ENCODE results near the gene CEP70.

DNA sequence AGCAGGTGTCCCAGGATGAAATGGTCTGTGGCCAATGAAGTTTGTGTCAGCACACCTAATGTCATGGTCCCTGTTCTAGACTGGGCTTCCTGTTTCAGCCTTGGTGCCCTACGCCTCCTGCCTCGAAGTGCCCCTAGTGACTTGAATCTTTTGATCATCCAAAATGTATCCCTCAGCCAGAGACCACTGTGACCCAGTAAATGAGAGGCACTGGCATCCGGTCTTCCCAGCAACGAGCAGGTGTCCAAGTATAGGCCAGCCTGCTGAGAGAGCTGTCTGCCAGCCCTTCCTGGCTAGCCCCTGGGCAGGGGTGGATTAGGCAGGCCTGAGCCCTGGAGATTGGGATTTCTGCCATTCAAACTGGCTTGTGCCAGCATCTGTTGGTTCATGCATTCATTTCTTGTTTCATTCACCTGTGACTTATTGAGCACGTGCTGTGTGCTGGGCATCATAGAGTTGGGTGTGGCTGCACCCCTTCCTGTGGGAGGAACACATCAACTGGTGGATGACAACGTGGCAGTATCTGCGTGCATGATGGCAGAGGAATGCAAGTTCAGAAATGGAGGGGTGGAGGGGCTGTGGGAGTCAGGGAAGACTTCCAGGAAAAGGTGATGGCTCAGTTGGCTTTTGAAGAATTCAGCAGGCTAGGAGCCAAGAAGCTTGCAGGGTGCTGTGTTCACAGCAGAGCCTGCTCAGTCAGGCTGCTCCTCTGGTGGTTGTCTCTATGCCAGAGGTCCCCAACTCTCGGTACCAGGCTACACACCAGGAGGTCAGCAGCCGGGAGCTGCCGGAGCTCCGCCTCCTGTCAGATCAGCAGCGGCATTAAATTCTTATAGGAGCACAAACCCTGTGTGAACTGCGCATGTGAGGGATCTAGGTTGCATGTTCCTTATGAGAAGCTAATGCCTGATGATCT lies 138.0 kb downstream of the CEP70 start:
- TF ChIP-seq FOXA1 (IDR thresholded peaks at IDR 0.05) = no peak
- TF ChIP-seq SP1 (IDR thresholded peaks at IDR 0.05) = no peak
- no peak for TF ChIP-seq BHLHE40 (IDR thresholded peaks at IDR 0.05; ENCODE audit: borderline replicate concordance)
- TF ChIP-seq ZNF384 (IDR thresholded peaks at IDR 0.05) = no peak
- TF ChIP-seq LEF1 (IDR thresholded peaks at IDR 0.05; ENCODE audit: borderline replicate concordance) = no peak
- TF ChIP-seq FOXM1 (IDR thresholded peaks at IDR 0.05; ENCODE audit: borderline replicate concordance) = no peak
- TF ChIP-seq, protein P1, sequence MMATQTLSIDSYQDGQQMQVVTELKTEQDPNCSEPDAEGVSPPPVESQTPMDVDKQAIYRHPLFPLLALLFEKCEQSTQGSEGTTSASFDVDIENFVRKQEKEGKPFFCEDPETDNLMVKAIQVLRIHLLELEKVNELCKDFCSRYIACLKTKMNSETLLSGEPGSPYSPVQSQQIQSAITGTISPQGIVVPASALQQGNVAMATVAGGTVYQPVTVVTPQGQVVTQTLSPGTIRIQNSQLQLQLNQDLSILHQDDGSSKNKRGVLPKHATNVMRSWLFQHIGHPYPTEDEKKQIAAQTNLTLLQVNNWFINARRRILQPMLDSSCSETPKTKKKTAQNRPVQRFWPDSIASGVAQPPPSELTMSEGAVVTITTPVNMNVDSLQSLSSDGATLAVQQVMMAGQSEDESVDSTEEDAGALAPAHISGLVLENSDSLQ (IDR thresholded peaks at IDR 0.05) = no peak
- TF ChIP-seq HDGF (IDR thresholded peaks at IDR 0.05; ENCODE audit: borderline replicate concordance) = no peak
- TF ChIP-seq CTBP1 (IDR thresholded peaks at IDR 0.05; ENCODE audit: borderline replicate concordance) = no peak
- no peak for TF ChIP-seq NFRKB (IDR thresholded peaks at IDR 0.05)
